OCI-M2 (cell line): ENCODE data around the gene APBB3.
"Not testable (repeated sequence)": the region's sequence is repeated elsewhere in the genome, so short reads cannot be mapped to it uniquely, and the experiment has no call there.

Experiments
- DNase-seq: peaks from one replicate; lab custom pipeline; 2025; ENCODE audit not compliant: unreplicated experiment; lab: John Stamatoyannopoulos, UW

Gene APBB3

GRCh38 chr5:140564196-140565023 lies at the start of gene APBB3, which contains the start of gene SLC35A4:
Gene APBB3 (minus strand): TSS chr5:140564598. CDS start chr5:140564245, 353 bp downstream.
Gene SLC35A4 (plus strand): TSS chr5:140564828. CDS start chr5:140567170, 2,342 bp downstream.
- DNase-seq, result peak; percentile 25

- peak; percentile 23 for DNase-seq
These were observed 46.7 kb upstream of the APBB3 start for GRCh38 chr5:140611020-140611521.

GRCh38 chr5:140609126-140609525 lies 44.7 kb upstream of the APBB3 start:
- no peak for DNase-seq

- DNase-seq, result no peak
These were observed 44.3 kb upstream of the APBB3 start for GRCh38 chr5:140608722-140609121.

- DNase-seq, result no peak
These were observed 42.6 kb upstream of the APBB3 start for GRCh38 chr5:140607031-140607430.

- no peak for DNase-seq
These were observed 41.5 kb upstream of the APBB3 start for GRCh38 chr5:140605879-140606278.

- DNase-seq, result no peak
These were observed 39.3 kb upstream of the APBB3 start for GRCh38 chr5:140603734-140604133.

- DNase-seq, result not testable (repeated sequence)
These were observed 39.0 kb upstream of the APBB3 start for GRCh38 chr5:140603446-140603698.

GRCh38 chr5:140602147-140602546 lies 37.7 kb upstream of the APBB3 start:
- DNase-seq, result no peak

GRCh38 chr5:140600096-140600495 lies 35.7 kb upstream of the APBB3 start:
- no peak for DNase-seq

- DNase-seq, result no peak
These were observed 34.4 kb upstream of the APBB3 start for GRCh38 chr5:140598836-140599235.

GRCh38 chr5:140596321-140596741 lies 31.9 kb upstream of the APBB3 start:
- no peak for DNase-seq

GRCh38 chr5:140595538-140596300 lies 31.3 kb upstream of the APBB3 start:
- DNase-seq, result no peak

- DNase-seq, result no peak
These were observed 29.8 kb upstream of the APBB3 start for GRCh38 chr5:140594169-140594568.

GRCh38 chr5:140593070-140593469 lies 28.7 kb upstream of the APBB3 start:
- DNase-seq, result not testable (repeated sequence)

- no peak for DNase-seq
These were observed 27.5 kb upstream of the APBB3 start for GRCh38 chr5:140591747-140592372.

GRCh38 chr5:140590861-140591260 lies 26.5 kb upstream of the APBB3 start:
- no peak for DNase-seq

- DNase-seq, result no peak
These were observed 24.1 kb upstream of the APBB3 start for GRCh38 chr5:140588311-140589070.

GRCh38 chr5:140587495-140587894 lies 23.1 kb upstream of the APBB3 start:
- no peak for DNase-seq

GRCh38 chr5:140579188-140579747 lies 14.9 kb upstream of the APBB3 start:
- not testable (repeated sequence) for DNase-seq
